Esophagus (tissue), 2 donors: ENCODE measurements around the gene GPR160. TPM values are rescaled to one million over a fixed set of nuclear protein-coding genes. Genes with fewer than 3 reads are reported as not detected.

Experiments used
- H3K27ac ChIP-seq, 2 donors: one replicate each; pipeline ENCODE4 v1.5.1; 2013; ENCODE audit warnings: low read depth in 2 of 2, mild to moderate bottlenecking in 2 of 2, inconsistent platforms in 1 of 2, low read length in 1 of 2, moderate library complexity in 1 of 2
- H3K27me3 ChIP-seq, 2 donors: one replicate each; pipeline ENCODE4 v1.6.1; 2013; ENCODE audit warnings: low read length in 2 of 2, control low read depth in 1 of 2, mild to moderate bottlenecking in 1 of 2; ENCODE audit not compliant: insufficient read depth in 2 of 2, control insufficient read depth in 1 of 2
- H3K36me3 ChIP-seq, 2 donors: one replicate each; pipeline ENCODE4 v1.6.1; 2013; ENCODE audit warnings: low read length in 1 of 2; ENCODE audit not compliant: control insufficient read depth in 2 of 2, insufficient read depth in 2 of 2
- H3K4me1 ChIP-seq, 2 donors: one replicate each; pipeline ENCODE4 v1.6.1; 2013; ENCODE audit warnings: low read length in 1 of 2; ENCODE audit not compliant: control insufficient read depth in 2 of 2, insufficient read depth in 2 of 2
- H3K4me3 ChIP-seq, 2 donors: one replicate each; pipeline ENCODE4 v1.5.1; 2013; ENCODE audit warnings: low read length in 2 of 2, mild to moderate bottlenecking in 2 of 2, low read depth in 1 of 2, moderate library complexity in 1 of 2
- H3K9me3 ChIP-seq, 2 donors: one replicate each; pipeline ENCODE4 v1.6.1; 2013; ENCODE audit warnings: mild to moderate bottlenecking in 2 of 2, low read depth in 1 of 2, low read length in 1 of 2, moderate library complexity in 1 of 2; ENCODE audit not compliant: control insufficient read depth in 2 of 2, insufficient read depth in 1 of 2
- WGBS, 2 donors: extraction: QIAGEN DNeasy Blood & Tissue Kit; methylation state at CpG; one replicate each; pipeline ENCODE4 v1.1.7; 2013; 5-methylcytosine and 5-hydroxymethylcytosine counted together
- polyA plus RNA-seq, 2 donors: library from polyadenylated mRNA; stranded (reverse); fragments of 200-250 nt; gene quantifications; one replicate each; pipeline ENCODE4 v1.2.3, GENCODE V29; 2013
- donor health status: healthy with polysubstance abuse.
- donor health status: Bipolar disorder and iron deficiency.

The GPR160 gene
- polyA plus RNA-seq, 2 donors: 0.69 to 2.1 TPM

- no peaks in the 10 kb centered on the region for H3K4me1 ChIP-seq
- no peaks in the 10 kb centered on the region for H3K9me3 ChIP-seq
- no peaks in the 10 kb centered on the region for H3K27me3 ChIP-seq
- no peak overlapping the region for H3K27ac ChIP-seq
- 71 to 73% methylated on average over 1 of the region's 1 CpG for WGBS, 2 donors
- no peak overlapping the region for H3K4me3 ChIP-seq
- H3K36me3 ChIP-seq: no peaks in the 10 kb centered on the region
These were observed 14.6 kb upstream of the GPR160 start for GRCh38 chr3:170023165-170023564.

DNA sequence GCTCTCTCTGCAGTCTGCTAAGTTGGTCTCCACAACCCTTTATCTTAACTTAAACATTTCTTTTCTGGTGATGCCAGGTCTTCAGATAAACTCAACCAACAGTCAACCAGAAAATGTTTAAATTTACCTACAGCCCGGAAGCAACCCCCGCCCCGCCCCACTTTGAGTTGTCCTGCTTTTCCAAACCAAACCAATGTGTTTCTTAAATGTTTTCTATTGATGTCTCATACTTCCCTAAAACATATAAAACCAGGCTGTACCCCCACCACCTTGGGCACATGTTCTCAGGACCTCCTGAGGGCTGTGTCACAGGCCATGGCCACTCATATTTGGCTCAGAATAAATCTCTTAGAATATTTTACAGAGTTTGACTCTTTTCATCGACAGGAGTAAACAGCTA, 13.2 kb upstream of the GPR160 start:
- Histone ChIP-seq H3K36me3 (no peaks in the 10 kb centered on the region), H3K4me3 (no peak overlapping the region), H3K9me3 (no peaks in the 10 kb centered on the region), H3K27ac (no peak overlapping the region), H3K27me3 (no peaks in the 10 kb centered on the region), H3K4me1 (no peaks in the 10 kb centered on the region)
- WGBS, 2 donors: 90 to 92% methylated on average over 4 of the region's 4 CpGs

DNA sequence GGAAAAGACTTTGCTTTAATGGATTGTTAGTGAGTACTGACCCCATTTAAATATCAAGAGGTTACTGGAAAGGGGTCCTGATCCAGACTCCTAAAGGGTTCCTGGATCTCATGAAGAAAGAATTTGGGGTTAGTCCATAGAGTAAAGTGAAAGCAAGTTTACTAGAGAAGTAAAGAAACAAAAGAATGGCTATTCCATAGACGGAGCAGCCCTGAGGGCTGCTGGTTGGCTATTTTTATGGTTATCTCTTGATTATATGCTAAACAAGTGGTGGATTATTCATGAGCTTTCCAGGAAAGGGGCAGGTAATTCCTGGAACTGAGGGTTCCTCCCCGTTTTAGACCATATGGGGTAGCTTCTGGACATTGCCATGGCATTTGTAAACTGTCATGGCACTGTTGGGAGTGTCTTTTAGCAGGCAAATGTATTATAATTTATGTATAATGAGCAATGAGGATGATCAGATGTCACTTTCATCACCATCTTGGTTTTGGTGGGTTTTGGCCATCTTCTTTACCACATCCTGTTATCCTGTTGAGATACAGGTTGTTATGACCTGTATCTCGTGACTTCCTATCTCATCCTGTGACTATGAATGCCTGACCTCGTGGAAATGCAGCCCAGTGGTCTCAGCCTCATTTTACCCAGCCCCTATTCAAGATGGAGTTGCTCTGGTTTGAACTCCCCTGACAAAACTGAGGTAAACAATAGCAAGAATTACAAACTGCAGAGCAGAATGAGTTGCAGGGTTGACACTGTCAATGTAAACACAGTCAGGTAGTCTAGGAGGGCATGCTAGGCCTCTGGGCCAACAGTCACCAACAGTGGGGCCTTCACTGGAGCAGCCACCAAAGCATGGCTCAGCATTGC, 10.3 kb upstream of the GPR160 start:
- no peaks in the 10 kb centered on the region for H3K36me3 ChIP-seq
- H3K27me3 ChIP-seq: no peaks in the 10 kb centered on the region
- H3K4me1 ChIP-seq: no peaks in the 10 kb centered on the region
- H3K4me3 ChIP-seq: no peak overlapping the region
- no peak overlapping the region for H3K27ac ChIP-seq
- no peaks in the 10 kb centered on the region for H3K9me3 ChIP-seq
- 70 to 79% methylated on average over 4 of the region's 4 CpGs for WGBS, 2 donors

DNA sequence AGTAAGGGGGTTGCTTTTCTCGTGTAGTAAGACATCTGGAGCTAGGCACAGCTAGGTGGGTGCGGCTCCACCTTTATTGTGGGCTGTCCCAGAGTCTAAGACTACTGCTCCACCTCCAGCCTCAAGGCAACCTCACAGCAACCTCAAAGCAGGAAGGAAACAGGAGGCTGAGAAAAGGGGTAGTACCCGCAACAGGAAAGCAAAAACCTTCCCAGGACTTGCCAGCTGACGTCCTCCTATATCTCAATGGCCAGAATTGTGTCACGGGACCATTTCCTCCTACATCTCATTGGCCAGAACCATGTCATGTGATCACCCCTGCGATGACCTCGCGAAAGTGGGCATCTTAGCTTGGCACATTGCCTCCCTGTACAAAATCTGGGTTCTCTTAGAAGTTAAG, 4.3 kb upstream of the GPR160 start:
- Histone ChIP-seq H3K4me1 (no peaks in the 10 kb centered on the region), H3K4me3 (no peak overlapping the region), H3K9me3 (no peaks in the 10 kb centered on the region), H3K36me3 (no peaks in the 10 kb centered on the region), H3K27ac (no peak overlapping the region), H3K27me3 (no peaks in the 10 kb centered on the region)
- 72 to 74% methylated on average over 8 of the region's 8 CpGs for WGBS, 2 donors

- Histone ChIP-seq H3K36me3 (no peaks in the 10 kb centered on the region), H3K27me3 (no peaks in the 10 kb centered on the region), H3K4me3 (peak overlapping the region; percentile 60 to 69), H3K27ac (no peak overlapping the region), H3K9me3 (no peaks in the 10 kb centered on the region), H3K4me1 (no peaks in the 10 kb centered on the region)
- 3 to 8% methylated on average over 51 of the region's 51 CpGs for WGBS, 2 donors
These were observed 777 bp downstream of the GPR160 start for GRCh38 chr3:170038434-170039110.

DNA sequence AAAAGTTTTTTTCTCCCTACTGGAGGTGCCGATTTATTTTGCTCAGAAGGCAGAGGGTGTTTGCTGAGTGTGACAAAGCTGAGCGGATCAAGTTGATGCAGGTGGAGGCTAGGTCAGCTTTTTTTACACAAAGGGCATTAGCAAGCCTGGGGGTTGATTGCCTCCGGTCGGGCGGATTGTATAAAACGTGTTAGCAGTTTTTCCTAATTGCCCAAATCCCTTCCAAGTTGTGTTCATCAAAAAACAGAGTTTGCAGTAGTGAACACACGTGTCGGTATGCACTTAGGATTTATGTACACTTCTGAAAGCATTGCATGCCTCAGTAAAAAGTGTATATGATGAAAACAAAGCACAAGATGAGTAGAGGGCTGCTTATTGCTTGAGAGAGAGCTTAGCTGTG, 2.6 kb downstream of the GPR160 start:
- WGBS, 2 donors: 19 to 23% methylated on average over 8 of the region's 8 CpGs
- Histone ChIP-seq H3K9me3 (no peaks in the 10 kb centered on the region), H3K4me3 (peak overlapping the region in 1 of 2 donors; percentile 18), H3K4me1 (no peaks in the 10 kb centered on the region), H3K27ac (no peak overlapping the region), H3K36me3 (no peaks in the 10 kb centered on the region), H3K27me3 (no peaks in the 10 kb centered on the region)

- Histone ChIP-seq H3K27me3 (no peaks in the 10 kb centered on the region), H3K36me3 (no peaks in the 10 kb centered on the region), H3K4me1 (no peaks in the 10 kb centered on the region), H3K4me3 (no peak overlapping the region), H3K9me3 (no peaks in the 10 kb centered on the region), H3K27ac (no peak overlapping the region)
- WGBS, 2 donors: 80 to 81% methylated on average over 7 of the region's 7 CpGs
These were observed 5.7 kb downstream of the GPR160 start for GRCh38 chr3:170043506-170043905.

GRCh38 chr3:170044271-170044670, 6.5 kb downstream of the GPR160 start:
- Histone ChIP-seq H3K27ac (peak overlapping the region in 1 of 2 donors; percentile 5), H3K9me3 (no peaks in the 10 kb centered on the region), H3K36me3 (no peaks in the 10 kb centered on the region), H3K4me3 (no peak overlapping the region), H3K4me1 (no peaks in the 10 kb centered on the region), H3K27me3 (no peaks in the 10 kb centered on the region)
- WGBS, 2 donors: 91% methylated on average over 8 of the region's 8 CpGs

GRCh38 chr3:170044795-170045244, 7.0 kb downstream of the GPR160 start:
- Histone ChIP-seq H3K9me3 (no peaks in the 10 kb centered on the region), H3K36me3 (no peaks in the 10 kb centered on the region), H3K4me3 (no peak overlapping the region), H3K27me3 (no peaks in the 10 kb centered on the region), H3K4me1 (no peaks in the 10 kb centered on the region), H3K27ac (peak overlapping the region in 1 of 2 donors; percentile 5)
- WGBS, 2 donors: 60 to 76% methylated on average over 8 of the region's 8 CpGs
